ENCODE data around the gene SLC50A1.
A peak's percentile ranks its signal among the peaks of the same experiment; 100 is the strongest.
"Not testable (repeated sequence)": the region's sequence is repeated elsewhere in the genome, so short reads cannot be mapped to it uniquely, and the experiment has no call there.

Gene SLC50A1

DNA sequence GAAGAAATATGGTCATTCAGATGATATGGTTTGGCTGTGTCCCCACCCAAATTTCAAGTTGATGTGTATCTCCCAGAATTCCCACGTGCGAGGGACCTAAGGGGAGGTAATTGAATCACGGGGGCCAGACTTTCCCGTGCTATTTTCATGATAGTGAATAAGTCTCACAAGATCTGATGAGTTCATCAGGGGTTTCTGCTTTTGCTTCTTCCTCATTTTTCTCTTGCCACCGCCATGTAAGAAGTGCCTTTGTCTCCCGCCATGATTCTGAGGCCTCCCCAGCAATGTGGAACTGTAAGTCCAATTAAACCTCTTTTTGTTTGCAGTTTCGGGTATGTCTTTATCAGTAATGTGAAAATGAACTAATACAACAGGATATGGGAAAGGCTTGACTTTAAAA lies 6.1 kb downstream of the SLC50A1 start:
- no peak overlapping the region for H3K4me3 ChIP-seq (ENCODE audit: control insufficient read depth, low read depth, low read length)
- DNase-seq (ENCODE audit: low read depth) = no peak
- TF ChIP-seq, protein P1, sequence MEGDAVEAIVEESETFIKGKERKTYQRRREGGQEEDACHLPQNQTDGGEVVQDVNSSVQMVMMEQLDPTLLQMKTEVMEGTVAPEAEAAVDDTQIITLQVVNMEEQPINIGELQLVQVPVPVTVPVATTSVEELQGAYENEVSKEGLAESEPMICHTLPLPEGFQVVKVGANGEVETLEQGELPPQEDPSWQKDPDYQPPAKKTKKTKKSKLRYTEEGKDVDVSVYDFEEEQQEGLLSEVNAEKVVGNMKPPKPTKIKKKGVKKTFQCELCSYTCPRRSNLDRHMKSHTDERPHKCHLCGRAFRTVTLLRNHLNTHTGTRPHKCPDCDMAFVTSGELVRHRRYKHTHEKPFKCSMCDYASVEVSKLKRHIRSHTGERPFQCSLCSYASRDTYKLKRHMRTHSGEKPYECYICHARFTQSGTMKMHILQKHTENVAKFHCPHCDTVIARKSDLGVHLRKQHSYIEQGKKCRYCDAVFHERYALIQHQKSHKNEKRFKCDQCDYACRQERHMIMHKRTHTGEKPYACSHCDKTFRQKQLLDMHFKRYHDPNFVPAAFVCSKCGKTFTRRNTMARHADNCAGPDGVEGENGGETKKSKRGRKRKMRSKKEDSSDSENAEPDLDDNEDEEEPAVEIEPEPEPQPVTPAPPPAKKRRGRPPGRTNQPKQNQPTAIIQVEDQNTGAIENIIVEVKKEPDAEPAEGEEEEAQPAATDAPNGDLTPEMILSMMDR (conservative IDR thresholded peaks at IDR 0.05; ENCODE audit: control insufficient read depth, insufficient read depth, low read depth, low read length) = no peak

DNA sequence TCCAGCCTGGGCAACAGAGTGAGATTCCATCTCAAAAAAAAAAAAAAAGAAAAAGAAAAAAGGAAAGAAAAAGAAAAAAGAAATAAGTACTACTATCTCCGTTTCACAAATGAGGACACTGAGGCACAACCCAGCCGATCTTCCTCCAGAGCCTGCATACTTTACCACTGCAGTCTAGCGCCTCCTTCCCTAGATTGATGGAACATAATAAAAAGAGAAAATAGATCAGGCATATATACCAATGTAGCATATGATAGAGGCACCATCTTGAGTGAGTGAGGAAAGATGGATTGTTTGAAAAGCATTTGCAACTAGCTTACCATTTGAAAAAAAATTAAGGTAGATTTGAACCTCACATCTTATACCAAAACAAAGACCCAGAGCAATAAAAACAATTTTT lies 9.8 kb downstream of the SLC50A1 start:
- no peak overlapping the region for H3K4me3 ChIP-seq (ENCODE audit: control insufficient read depth, low read depth, low read length)
- TF ChIP-seq, protein P1 (conservative IDR thresholded peaks at IDR 0.05; ENCODE audit: control insufficient read depth, insufficient read depth, low read depth, low read length) = peak; percentile 6
- DNase-seq (ENCODE audit: low read depth) = no peak

DNA sequence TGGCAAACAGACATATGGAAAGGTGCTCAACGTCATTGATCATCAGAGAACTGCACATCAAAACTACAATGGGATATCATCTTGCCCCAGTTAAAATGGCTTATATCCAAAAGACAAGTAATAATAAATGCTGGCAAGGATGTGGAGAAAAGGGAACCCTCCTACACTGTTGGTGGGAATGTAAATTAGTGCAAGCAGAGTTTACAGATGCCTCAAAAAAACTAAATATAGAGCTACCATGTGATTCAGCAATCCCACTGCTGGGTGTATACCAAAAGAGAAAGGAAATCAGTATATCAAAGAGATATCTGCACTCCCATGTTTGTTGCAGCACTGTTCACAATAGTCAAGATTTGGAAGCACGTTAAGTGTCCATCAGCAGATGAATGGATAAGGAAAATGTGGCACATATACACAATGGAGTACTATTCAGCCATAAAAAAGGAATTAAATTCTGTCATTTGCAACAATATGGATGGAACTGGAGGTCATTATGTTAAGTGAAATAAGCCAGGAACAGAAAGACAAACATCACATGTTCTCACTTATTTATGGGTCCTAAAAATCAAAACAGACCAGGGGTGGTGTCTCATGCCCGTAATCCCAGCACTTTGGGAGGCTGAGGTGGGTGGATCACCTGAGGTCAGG lies 20.5 kb downstream of the SLC50A1 start:
- not testable (repeated sequence) for H3K4me3 ChIP-seq (ENCODE audit: control insufficient read depth, low read depth, low read length); DNase-seq (ENCODE audit: low read depth)

DNA sequence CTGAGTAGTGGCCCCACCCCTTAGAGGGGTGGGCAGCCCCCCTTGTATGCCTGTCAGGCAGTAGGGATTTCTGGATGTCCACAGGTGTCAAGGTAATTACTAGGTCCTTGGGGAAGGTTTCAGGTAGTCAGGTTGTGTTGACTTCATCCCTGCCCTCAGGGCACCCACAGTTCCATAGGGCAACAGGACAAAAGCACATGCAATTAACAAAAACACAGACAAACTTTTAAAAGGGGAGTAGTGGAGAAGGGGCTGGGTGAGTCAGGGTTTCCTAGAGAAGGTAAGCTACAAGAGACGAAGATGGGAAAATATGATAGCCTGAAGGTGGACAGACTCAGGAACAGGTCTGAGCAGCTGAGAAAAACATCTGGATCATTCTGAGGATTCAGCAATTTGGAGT lies 23.3 kb downstream of the SLC50A1 start:
- no peak for DNase-seq (ENCODE audit: low read depth)
- H3K4me3 ChIP-seq (ENCODE audit: control insufficient read depth, low read depth, low read length) = no peak overlapping the region
- TF ChIP-seq, protein P1 (conservative IDR thresholded peaks at IDR 0.05; ENCODE audit: control insufficient read depth, insufficient read depth, low read depth, low read length) = no peak

DNA sequence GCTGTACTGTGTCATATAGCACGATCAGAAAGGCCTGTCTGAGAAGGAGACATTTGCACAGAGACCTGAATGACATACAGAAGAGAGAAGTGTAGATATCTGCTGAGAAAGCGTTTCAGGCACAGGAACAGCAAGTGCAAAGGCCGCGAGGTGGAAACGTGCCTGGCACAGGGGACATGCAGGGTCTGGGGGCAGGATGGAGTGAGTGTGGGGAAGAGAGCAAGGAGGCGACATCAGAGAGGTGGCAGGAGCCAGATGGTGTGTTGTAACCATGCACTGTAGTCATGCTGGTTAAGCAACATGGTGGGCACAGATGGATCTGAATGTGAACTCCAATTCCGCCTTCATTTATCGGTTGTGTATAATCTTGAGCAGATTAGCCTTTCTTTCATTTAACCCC lies 24.5 kb downstream of the SLC50A1 start:
- no peak for DNase-seq (ENCODE audit: low read depth)
- TF ChIP-seq, protein P1 (conservative IDR thresholded peaks at IDR 0.05; ENCODE audit: control insufficient read depth, insufficient read depth, low read depth, low read length) = no peak
- H3K4me3 ChIP-seq (ENCODE audit: control insufficient read depth, low read depth, low read length) = no peak overlapping the region

DNA sequence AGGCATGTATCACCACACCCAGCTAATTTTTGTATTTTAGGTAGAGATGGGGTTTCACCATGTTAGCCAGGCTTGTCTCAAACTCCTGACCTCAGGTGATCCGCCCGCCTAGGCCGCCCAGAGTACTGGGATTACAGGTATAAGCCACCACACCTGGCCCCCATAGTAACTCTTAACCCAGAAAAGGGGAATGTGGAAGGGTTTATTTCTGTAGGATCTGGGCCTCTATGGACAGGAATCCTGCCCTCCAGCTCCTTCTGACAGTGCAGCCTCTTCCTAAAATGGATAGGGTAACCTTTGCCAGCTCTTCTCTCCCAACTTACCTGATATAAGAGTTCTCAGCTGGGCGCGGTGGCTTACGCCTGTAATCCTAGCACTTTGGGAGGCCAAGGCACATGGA lies 27.0 kb downstream of the SLC50A1 start:
- H3K4me3 ChIP-seq (ENCODE audit: control insufficient read depth, low read depth, low read length); DNase-seq (ENCODE audit: low read depth): not testable (repeated sequence)

DNA sequence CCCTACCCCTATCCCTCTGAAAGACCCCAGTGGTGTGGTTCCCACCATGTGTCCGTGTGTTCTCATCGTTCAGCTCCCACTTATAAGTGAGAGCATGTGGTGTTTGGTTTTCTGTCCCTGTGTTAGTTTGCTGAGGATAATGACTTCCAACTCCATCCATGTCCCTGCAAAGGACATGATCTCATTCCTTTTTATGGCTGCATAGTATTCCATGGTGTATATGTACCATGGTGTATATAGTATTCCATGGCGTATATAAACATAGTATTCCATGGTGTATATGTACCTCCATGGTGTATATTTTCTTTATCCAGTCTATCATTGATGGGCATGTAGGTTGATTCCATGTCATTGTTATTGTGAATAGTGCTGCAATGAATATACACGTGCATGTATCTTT lies 28.1 kb downstream of the SLC50A1 start:
- not testable (repeated sequence) for H3K4me3 ChIP-seq (ENCODE audit: control insufficient read depth, low read depth, low read length); DNase-seq (ENCODE audit: low read depth)

DNA sequence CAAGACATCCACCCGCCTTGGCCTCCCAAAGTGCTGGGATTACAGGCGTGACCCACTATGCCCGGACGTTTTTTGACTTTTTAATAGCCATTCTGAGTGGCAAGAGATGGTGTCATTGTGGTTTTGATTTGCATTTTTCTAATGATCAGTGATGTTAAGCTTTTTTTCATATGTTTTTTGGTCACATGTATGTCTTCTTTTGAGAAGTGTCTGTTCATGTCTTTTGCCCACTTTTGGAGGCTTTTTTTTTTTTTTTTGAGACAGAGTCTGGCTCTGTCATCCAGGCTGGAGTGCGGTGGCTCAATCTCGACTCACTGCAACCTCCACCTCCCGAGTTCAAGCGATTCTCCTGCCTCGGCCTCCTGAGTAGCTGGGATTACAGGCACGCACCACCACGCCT lies 29.0 kb downstream of the SLC50A1 start:
- H3K4me3 ChIP-seq (ENCODE audit: control insufficient read depth, low read depth, low read length); DNase-seq (ENCODE audit: low read depth): not testable (repeated sequence)

DNA sequence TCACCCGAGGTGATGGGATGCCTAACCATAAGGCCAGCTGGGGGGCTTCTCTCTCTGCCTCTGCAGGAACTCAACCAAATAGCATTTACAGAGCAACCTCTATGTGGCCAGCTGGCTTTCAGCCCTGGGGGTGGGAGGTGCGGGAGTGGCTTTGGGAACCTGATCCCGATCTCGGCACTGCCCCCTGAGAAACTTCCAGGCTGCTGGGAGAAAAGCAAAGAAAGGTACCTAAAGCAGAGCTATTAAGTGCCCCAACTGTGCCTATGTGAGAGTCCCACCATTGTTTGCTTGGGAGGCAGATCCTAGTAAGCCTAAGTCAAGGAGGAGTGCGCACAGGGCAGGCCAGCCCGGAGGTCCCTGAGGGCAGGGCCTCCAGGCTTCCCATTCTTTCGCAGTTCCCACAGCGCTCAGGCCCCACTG lies 30.4 kb downstream of the SLC50A1 start:
- DNase-seq (ENCODE audit: low read depth) = no peak
- TF ChIP-seq, protein P1 (conservative IDR thresholded peaks at IDR 0.05; ENCODE audit: control insufficient read depth, insufficient read depth, low read depth, low read length) = no peak
- no peak overlapping the region for H3K4me3 ChIP-seq (ENCODE audit: control insufficient read depth, low read depth, low read length)
